K562 (cell line): ENCODE measurements around the gene ACSL6. TPM values are rescaled to one million over a fixed set of nuclear protein-coding genes. Genes with fewer than 3 reads are reported as not detected.
A peak's percentile ranks its signal among the peaks of the same experiment; 100 is the strongest.

Experiments used
- CHD7 ChIP-seq: fragments of 200-600 bp; sonication (generic); IDR thresholded peaks from one replicate; pipeline ENCODE4 v1.6.1; 2012; ENCODE audit warnings: mild to moderate bottlenecking, low read depth, low read length, inconsistent platforms
- ETV5 ChIP-seq: sonication (generic); formaldehyde crosslinking; IDR thresholded peaks from 2 replicates; pipeline ENCODE4 v1.4.0; 2020; ENCODE audit warnings: low read depth, mild to moderate bottlenecking, missing genetic modification reagents
- MAFF ChIP-seq: IDR thresholded peaks from 2 replicates; pipeline ENCODE4 v1.6.1; 2012; ENCODE audit warnings: low read length, improper control_type of control experiment
- MAFG ChIP-seq: fragments of 450-650 bp; conservative IDR thresholded peaks from 2 replicates; pipeline ENCODE4 v1.6.1; 2016; ENCODE audit warnings: missing genetic modification characterization, missing compliant biosample characterization
- MAFK ChIP-seq: IDR thresholded peaks from 2 replicates; pipeline ENCODE4 v1.6.1; 2011; ENCODE audit warnings: low read length, improper control_type of control experiment
- PURB ChIP-seq: sonication (generic); formaldehyde crosslinking; IDR thresholded peaks from 2 replicates; pipeline ENCODE4 v1.9.0; 2021; ENCODE audit warnings: low read depth, mild to moderate bottlenecking, missing genetic modification reagents
- ZBTB12 ChIP-seq: fragments of 250-450 bp; sonication (Bioruptor Pico); IDR thresholded peaks from 2 replicates; pipeline ENCODE4 v1.4.0; 2020
- ZNF175 ChIP-seq: fragments of 200-800 bp; sonication (Bioruptor generic); IDR thresholded peaks from 2 replicates; pipeline ENCODE4 v1.6.1; 2016; ENCODE audit warnings: low read depth, mild to moderate bottlenecking, missing genetic modification characterization, missing compliant biosample characterization
- ZNF184 ChIP-seq: sonication (generic); formaldehyde crosslinking; IDR thresholded peaks from 2 replicates; pipeline ENCODE4 v1.5.0; 2020; ENCODE audit warnings: missing genetic modification reagents
- ZNF316 ChIP-seq: fragments of 450-650 bp; IDR thresholded peaks from 2 replicates; pipeline ENCODE4 v1.6.1; 2016
- ZNF436 ChIP-seq: fragments of 250-450, 450-650 bp; sonication (Bioruptor Pico); formaldehyde crosslinking; IDR thresholded peaks from 2 replicates; pipeline ENCODE4 v1.7.0; 2020; ENCODE audit warnings: mild to moderate bottlenecking
- ZNF644 ChIP-seq: fragments of 200-800 bp; sonication (Bioruptor generic); IDR thresholded peaks from 2 replicates; pipeline ENCODE4 v1.6.1; 2016; ENCODE audit warnings: low read depth, missing genetic modification characterization, missing compliant biosample characterization
- polyA plus RNA-seq, 8 experiments: library from polyadenylated mRNA; depleted of rRNA in 4 of 8; stranded (reverse) in 5 of 8; unstranded in 3 of 8; fragments of >200 nt; fragmentation: Nextera tagmentation in 2 of 8; fragmentation: Illumina TruSeq in 1 of 8; extraction: Ambion mirVana in 2 of 8; extraction: Trizol in 1 of 8; gene quantifications; 2 replicates each; pipeline versions ENCODE4 v1.2.1 to v1.2.3, GENCODE V29; 2011 to 2014; ENCODE audit warnings: inconsistent platforms in 1 of 8, missing spikeins in 1 of 8
- total RNA-seq, 7 experiments: library from RNA; depleted of rRNA in 6 of 7; stranded (reverse); fragments of >200 nt in 6 of 7; fragmentation: Illumina TruSeq in 2 of 7; extraction: Trizol in 2 of 7; gene quantifications; 2 replicates each; pipeline versions ENCODE4 v1.2.1 to v1.2.3, GENCODE V29; 2011 to 2021; ENCODE audit warnings: low replicate concordance in 1 of 7
- TF ChIP-seq, protein P1 (sequence below): IDR thresholded peaks from 2 replicates; pipeline ENCODE4 v1.6.1; 2016; ENCODE audit warnings: missing genetic modification characterization, missing compliant biosample characterization
- TF ChIP-seq, protein P2 (sequence below), 2 experiments: fragments of 450-650 bp in 1 of 2; sonication (generic) in 1 of 2; formaldehyde crosslinking in 1 of 2; IDR thresholded peaks in 1 of 2; conservative IDR thresholded peaks in 1 of 2; 2 replicates each; pipeline versions ENCODE4 v1.6.1 to v1.8.1; 2016 to 2023; ENCODE audit warnings: mild to moderate bottlenecking in 2 of 2, moderate library complexity in 2 of 2, inconsistent platforms in 1 of 2, missing genetic modification reagents in 1 of 2

The ACSL6 gene
- total and polyA plus RNA-seq, 9 of the 15 experiments (the other 6 are each of a cell fraction or from before 2014, with no cell fraction given): 0.50 to 1.5 (median 0.69) TPM

GRCh38 chr5:132021654-132022053, 10.2 kb upstream of the ACSL6 start (continued):
- TF ChIP-seq CHD7: no peak
- no peak for TF ChIP-seq PURB (CRISPR knock-in tag)
- TF ChIP-seq ZNF184 (CRISPR knock-in tag): no peak
- TF ChIP-seq MAFK: peak; percentile 88
- TF ChIP-seq MAFG (tag): peak; percentile 90
- peak; percentile 84 for TF ChIP-seq MAFF
- TF ChIP-seq, protein P1, sequence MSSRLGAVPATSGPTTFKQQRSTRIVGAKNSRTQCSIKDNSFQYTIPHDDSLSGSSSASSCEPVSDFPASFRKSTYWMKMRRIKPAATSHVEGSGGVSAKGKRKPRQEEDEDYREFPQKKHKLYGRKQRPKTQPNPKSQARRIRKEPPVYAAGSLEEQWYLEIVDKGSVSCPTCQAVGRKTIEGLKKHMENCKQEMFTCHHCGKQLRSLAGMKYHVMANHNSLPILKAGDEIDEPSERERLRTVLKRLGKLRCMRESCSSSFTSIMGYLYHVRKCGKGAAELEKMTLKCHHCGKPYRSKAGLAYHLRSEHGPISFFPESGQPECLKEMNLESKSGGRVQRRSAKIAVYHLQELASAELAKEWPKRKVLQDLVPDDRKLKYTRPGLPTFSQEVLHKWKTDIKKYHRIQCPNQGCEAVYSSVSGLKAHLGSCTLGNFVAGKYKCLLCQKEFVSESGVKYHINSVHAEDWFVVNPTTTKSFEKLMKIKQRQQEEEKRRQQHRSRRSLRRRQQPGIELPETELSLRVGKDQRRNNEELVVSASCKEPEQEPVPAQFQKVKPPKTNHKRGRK (tag): 0 out of 2 replicates have a peak, but pooled peaks have one; percentile 18
- TF ChIP-seq ZNF436 (CRISPR knock-in tag): no peak
- TF ChIP-seq, protein P2, sequence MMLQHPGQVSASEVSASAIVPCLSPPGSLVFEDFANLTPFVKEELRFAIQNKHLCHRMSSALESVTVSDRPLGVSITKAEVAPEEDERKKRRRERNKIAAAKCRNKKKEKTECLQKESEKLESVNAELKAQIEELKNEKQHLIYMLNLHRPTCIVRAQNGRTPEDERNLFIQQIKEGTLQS (IDR thresholded peaks at IDR 0.05): no peak
- TF ChIP-seq, protein P2 (CRISPR knock-in tag; conservative IDR thresholded peaks at IDR 0.05): no peak
- TF ChIP-seq ZBTB12 (CRISPR knock-in tag): no peak
- peak; percentile 98 for TF ChIP-seq ZNF316
- TF ChIP-seq ZNF644 (tag): no peak
- TF ChIP-seq ZNF175: no peak
- no peak for TF ChIP-seq ETV5 (CRISPR knock-in tag)
